ENCODE results near the gene SRSF6.
A peak's percentile ranks its signal among the peaks of the same experiment; 100 is the strongest.
"Not testable (repeated sequence)": the region's sequence is repeated elsewhere in the genome, so short reads cannot be mapped to it uniquely, and the experiment has no call there.

Gene SRSF6

DNA sequence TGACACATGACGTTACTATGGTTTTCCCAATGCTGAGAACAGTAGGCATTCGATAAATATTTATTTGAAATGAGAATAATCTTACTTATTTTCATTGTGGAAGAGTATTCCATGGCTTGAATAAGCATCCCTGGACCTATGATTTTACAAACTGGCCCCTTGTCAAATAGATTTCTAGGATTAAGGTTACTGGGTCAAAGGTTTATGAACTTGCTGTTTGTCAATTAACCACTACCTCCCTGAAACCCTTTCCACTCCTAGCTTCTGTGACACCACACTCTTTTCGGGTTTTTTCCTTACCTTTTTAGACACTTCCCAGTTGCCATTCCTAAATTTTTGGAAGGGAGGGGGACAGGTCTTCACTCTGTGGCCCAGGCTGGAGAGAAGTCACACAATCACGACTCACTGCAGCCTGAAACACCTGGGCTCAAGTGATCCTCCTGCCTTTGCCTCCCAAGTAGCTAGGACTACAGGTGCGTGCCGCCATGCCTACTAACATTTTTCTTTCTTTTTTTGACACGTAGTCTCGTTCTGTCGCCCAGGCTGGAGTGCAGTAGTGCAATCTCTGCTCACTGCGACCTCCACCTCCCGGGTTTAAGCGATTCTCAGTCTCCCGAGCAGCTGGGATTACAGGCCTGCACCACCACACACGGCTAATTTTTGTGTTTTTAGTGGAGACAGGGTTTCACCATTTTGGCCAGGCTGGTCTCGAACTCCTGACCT is 5.1 kb upstream of the SRSF6 start:
- Histone ChIP-seq H3K27me3 (ENCODE audit: insufficient read depth, poor library complexity, severe bottlenecking) (no peaks in the 10 kb centered on the region), H3K27ac (replicated peaks) (no peak overlapping the region), H3K4me3 (replicated peaks; ENCODE audit: insufficient read depth, low read length) (no peak overlapping the region)
- no peak for DNase-seq (ENCODE audit: low read depth in 1 of 2, low spot score in 1 of 2)
- TF ChIP-seq SPI1 (IDR thresholded peaks at IDR 0.05; ENCODE audit: borderline replicate concordance, low read depth) (no peak), GABPA (IDR thresholded peaks at IDR 0.05; ENCODE audit: low read depth) (no peak), POLR2AphosphoS5 (IDR thresholded peaks at IDR 0.05; ENCODE audit: low read depth) (no peak)
- TF ChIP-seq, protein P1, sequence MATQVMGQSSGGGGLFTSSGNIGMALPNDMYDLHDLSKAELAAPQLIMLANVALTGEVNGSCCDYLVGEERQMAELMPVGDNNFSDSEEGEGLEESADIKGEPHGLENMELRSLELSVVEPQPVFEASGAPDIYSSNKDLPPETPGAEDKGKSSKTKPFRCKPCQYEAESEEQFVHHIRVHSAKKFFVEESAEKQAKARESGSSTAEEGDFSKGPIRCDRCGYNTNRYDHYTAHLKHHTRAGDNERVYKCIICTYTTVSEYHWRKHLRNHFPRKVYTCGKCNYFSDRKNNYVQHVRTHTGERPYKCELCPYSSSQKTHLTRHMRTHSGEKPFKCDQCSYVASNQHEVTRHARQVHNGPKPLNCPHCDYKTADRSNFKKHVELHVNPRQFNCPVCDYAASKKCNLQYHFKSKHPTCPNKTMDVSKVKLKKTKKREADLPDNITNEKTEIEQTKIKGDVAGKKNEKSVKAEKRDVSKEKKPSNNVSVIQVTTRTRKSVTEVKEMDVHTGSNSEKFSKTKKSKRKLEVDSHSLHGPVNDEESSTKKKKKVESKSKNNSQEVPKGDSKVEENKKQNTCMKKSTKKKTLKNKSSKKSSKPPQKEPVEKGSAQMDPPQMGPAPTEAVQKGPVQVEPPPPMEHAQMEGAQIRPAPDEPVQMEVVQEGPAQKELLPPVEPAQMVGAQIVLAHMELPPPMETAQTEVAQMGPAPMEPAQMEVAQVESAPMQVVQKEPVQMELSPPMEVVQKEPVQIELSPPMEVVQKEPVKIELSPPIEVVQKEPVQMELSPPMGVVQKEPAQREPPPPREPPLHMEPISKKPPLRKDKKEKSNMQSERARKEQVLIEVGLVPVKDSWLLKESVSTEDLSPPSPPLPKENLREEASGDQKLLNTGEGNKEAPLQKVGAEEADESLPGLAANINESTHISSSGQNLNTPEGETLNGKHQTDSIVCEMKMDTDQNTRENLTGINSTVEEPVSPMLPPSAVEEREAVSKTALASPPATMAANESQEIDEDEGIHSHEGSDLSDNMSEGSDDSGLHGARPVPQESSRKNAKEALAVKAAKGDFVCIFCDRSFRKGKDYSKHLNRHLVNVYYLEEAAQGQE (IDR thresholded peaks at IDR 0.05; ENCODE audit: insufficient replicate concordance, low read depth): no peak
- TF ChIP-seq, protein P2, sequence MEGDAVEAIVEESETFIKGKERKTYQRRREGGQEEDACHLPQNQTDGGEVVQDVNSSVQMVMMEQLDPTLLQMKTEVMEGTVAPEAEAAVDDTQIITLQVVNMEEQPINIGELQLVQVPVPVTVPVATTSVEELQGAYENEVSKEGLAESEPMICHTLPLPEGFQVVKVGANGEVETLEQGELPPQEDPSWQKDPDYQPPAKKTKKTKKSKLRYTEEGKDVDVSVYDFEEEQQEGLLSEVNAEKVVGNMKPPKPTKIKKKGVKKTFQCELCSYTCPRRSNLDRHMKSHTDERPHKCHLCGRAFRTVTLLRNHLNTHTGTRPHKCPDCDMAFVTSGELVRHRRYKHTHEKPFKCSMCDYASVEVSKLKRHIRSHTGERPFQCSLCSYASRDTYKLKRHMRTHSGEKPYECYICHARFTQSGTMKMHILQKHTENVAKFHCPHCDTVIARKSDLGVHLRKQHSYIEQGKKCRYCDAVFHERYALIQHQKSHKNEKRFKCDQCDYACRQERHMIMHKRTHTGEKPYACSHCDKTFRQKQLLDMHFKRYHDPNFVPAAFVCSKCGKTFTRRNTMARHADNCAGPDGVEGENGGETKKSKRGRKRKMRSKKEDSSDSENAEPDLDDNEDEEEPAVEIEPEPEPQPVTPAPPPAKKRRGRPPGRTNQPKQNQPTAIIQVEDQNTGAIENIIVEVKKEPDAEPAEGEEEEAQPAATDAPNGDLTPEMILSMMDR (IDR thresholded peaks at IDR 0.05; ENCODE audit: insufficient read depth, low read length): no peak

DNA sequence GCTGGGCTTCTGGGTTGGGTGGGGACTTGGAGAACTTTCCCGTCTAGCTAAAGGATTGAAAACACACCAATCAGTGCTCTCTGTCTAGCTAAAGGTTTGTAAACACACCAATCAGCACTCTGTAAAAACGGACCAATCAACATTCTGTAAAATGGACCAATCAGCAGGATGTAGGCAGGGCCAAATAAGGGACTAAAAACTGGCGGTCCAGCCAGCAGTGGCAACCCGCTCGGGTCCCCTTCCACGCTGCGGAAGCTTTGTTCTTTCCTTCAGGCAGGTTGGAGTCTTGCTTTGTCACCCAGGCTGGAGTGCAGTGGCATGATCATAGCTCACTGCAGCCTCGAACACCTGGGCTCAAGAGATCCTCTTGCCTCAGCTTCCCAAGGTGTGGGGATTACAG is 1.4 kb upstream of the SRSF6 start:
- DNase-seq (ENCODE audit: low read depth in 1 of 2, low spot score in 1 of 2): not testable (repeated sequence)

DNA sequence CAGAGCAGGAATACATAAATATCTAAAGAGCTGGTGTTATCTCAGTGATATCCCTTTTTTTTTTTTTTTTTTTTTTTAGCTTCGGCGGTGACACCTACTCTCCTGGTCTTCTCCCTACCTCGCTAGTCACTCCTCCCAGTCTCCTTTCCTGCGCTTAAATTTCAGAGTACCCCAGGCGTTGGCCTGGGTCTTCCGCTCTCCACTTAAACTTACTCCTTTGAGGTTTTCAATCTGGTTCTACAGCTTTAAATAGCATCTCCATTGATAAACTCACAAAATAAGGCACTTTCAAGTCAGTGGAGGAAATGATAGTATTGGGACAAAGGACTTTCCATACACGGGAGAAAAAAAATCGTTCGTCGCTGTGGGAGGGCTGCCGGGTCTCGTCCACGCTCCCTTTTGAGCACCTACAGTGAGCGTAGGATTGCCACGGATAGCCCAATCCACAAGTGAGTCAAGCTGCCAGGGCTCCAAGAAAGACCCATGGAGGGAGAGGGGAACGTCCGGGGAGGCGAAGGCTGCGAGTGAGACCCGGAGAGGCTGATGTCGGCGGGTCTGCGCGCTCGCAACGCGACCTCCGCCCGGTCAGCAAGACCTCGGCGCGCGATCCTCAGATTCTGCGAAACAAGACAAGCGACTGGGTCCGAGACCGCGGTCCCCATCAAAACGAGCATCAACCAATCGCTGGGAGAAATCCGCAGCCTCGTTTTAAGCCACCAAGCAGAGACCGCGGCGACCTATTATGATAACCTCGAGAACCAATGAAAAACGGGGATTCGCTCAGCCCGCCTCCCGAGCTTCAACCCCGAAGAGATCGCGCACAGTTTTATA is 672 bp upstream of the SRSF6 start:
- peak; percentile 73 to 94 for DNase-seq (ENCODE audit: low read depth in 1 of 2, low spot score in 1 of 2)
- Histone ChIP-seq H3K27me3 (ENCODE audit: insufficient read depth, poor library complexity, severe bottlenecking) (no peaks in the 10 kb centered on the region), H3K27ac (replicated peaks) (peak overlapping the region; percentile 99), H3K4me3 (replicated peaks; ENCODE audit: insufficient read depth, low read length) (peak overlapping the region; percentile 71)
- no peak for TF ChIP-seq GABPA (IDR thresholded peaks at IDR 0.05; ENCODE audit: low read depth)

More for the DNA sequence above, 1.4 kb upstream of the SRSF6 start:
- not testable (repeated sequence) for H3K27ac ChIP-seq (replicated peaks); H3K27me3 ChIP-seq (ENCODE audit: insufficient read depth, poor library complexity, severe bottlenecking); H3K4me3 ChIP-seq (replicated peaks; ENCODE audit: insufficient read depth, low read length)

DNA sequence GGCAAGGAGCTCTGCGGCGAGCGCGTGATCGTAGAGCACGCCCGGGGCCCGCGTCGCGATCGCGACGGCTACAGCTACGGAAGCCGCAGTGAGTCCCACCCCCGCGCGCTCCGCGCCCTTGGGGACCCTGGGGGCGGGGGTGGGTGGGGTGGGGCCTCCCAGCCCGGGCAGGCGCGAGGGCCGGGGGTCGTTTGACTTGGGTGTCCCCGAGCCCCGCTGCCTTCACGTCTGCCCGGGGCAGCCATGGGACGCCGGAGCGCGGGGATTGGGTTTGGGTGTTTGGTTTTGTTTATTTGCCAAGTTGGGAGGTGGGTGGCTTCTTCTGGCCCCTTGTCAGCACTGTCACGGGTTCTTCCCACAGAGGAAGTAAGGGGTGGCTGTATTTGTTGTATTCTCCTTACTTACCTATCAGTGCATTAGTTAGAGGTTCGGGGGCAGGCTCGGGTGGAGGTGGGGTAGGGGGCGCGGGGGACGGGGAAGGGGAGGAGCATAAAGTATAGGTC is 777 bp downstream of the SRSF6 start:
- peak in 1 of 2 experiments; percentile 16 for DNase-seq (ENCODE audit: low read depth in 1 of 2, low spot score in 1 of 2)

More for the DNA sequence above, 777 bp downstream of the SRSF6 start:
- peak overlapping the region; percentile 99 for H3K27ac ChIP-seq (replicated peaks)
- H3K4me3 ChIP-seq (replicated peaks; ENCODE audit: insufficient read depth, low read length): peak overlapping the region; percentile 71
- no peaks in the 10 kb centered on the region for H3K27me3 ChIP-seq (ENCODE audit: insufficient read depth, poor library complexity, severe bottlenecking)
- TF ChIP-seq, protein P2 (IDR thresholded peaks at IDR 0.05; ENCODE audit: insufficient read depth, low read length): no peak
- TF ChIP-seq SPI1 (IDR thresholded peaks at IDR 0.05; ENCODE audit: borderline replicate concordance, low read depth): no peak
- TF ChIP-seq GABPA (IDR thresholded peaks at IDR 0.05; ENCODE audit: low read depth): no peak
- TF ChIP-seq POLR2AphosphoS5 (IDR thresholded peaks at IDR 0.05; ENCODE audit: low read depth): no peak
- TF ChIP-seq, protein P1 (IDR thresholded peaks at IDR 0.05; ENCODE audit: insufficient replicate concordance, low read depth): no peak
